Kasumi-1 (cell line): ENCODE measurements around the gene TMEM266.

Experiments
- DNase-seq, 2 experiments: peaks; one replicate each; lab custom pipeline; 2025; lab: John Stamatoyannopoulos, UW

The TMEM266 gene

DNA sequence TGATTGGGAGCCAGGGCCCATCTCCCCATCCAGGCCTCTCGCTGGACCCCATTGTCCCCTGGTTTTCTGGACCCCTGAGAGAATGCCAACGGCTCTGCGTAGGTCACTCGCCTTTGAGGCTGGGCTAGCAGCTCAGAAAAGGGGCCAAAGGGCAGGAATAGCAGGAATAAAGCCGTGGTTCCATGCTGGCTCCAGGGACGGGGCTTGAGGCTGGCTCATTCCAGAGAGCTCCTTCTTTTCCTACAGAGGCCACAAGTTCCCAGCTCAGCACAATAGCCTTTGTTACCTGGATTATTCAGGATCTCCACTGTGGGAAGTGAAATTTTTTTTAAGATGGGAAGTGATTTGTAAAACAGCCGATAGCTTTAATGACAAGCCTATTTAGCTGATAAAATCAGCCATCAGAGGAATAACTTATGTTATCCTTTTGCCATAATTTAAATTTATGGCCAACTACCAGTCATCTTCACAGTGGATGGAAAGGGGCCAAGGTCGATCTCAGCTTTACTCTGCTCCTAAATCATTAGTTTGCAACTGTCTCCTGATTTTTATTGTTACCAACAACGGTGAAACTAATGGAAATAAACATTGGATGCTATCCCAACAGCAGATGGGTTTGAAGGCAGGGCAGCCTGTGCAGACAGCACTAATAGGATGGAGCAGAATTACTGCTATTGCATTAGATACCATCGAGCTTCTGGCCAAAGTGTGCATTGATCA lies 124.3 kb downstream of the TMEM266 start:
- DNase-seq, result no peak

DNA sequence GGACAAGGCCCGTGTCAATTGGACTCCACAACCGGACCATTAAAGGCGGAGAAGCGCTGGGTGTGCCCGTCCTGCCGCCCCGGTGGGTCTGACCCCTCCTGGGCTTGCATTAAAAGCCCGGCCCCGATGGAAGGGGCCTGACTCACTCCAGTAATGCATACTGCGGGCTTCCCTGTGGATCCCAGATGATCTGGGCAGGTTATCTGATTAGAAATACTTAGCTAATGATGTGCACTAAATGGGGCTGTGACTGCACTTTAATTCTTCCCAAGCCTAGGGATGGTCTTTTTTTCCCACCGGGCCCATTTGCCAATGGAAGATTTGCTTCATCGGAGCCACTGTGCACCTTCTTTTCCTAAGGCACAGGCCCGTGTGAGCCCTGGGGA lies 124.9 kb downstream of the TMEM266 start:
- DNase-seq, result no peak

DNA sequence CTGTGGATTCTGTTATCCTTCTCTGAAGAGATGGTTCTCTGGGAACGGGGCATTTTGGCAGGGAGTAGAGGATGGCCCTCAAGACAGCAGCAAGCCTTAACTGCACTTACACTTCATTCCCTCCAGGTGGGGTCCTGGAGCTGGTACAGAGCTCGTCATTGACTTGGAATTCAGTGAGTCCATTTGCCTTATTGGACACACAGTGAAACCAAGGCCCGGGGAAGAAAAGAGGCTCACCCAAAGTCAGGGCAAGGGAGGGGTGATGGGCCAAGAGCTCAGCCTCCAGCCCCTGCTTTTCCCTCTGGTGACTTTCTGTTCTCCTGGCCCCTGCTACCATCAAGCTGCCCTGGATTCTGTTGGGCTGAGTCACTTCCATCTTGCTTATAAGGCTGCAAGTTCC lies 125.9 kb downstream of the TMEM266 start:
- DNase-seq, result peak; percentile 62 to 67

DNA sequence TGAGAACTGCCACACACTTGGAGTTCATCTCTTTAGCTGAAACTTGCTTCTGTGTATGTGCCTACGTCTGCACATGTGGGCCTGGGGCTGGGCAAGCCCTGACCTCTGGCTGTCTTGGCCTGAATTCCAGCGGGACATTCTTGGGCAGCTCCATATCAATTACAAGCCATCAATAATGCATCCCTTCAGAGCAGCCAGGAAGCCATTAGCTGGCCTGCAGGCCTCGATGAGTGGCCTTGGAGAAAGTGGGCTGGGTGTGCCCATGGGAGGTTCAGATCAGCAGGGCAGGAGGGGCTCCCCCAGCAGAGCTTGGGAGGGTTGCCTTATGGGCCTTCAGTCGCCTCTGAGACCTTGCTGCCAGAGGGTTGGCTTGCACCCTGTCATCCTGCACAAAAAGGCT lies 127.4 kb downstream of the TMEM266 start:
- DNase-seq, result no peak

DNA sequence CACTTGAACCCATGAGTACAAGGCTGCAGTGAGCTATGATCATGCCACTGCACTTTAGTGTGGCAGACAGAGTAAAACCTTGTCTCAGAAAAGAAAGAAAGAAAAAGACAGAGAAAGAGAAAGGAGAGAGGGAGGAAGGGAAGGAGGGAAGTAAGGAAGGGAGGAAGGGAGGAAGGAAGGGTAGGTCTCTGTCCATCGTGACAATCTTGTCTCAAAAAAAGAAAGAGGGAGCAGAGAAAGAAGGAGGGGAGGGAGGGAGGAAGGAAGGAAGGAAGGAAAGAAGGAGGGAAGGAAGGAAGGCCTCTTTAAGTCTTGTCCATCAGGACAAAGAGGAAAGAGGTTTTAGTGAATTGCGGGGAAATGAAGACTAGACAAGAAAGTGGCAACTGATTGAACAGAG lies 129.3 kb downstream of the TMEM266 start:
- no peak for DNase-seq

DNA sequence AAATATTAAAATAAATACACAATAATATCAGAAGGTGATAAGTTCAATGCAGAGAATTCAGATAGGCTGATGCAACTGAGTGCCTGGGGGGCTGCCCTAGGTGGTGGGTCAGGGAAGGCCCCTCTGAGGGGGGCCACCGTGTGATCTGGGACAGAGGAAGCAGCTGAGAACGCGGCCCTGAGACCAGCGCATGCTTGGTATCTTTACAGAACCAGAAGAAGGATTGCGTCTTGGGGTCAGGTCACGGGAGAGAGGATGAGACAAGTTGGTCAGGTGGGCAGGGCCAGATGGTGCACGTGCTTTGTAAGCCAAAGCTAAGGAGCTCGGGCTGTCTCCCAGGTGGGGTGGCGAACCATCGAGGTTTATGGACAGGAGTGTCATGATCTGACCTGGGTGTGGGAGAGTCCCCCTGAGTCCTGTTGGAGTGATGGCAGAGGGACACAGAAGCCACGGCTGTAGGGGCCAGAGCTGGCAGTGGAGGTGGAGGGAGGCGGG lies 130.3 kb downstream of the TMEM266 start:
- no peak for DNase-seq

DNA sequence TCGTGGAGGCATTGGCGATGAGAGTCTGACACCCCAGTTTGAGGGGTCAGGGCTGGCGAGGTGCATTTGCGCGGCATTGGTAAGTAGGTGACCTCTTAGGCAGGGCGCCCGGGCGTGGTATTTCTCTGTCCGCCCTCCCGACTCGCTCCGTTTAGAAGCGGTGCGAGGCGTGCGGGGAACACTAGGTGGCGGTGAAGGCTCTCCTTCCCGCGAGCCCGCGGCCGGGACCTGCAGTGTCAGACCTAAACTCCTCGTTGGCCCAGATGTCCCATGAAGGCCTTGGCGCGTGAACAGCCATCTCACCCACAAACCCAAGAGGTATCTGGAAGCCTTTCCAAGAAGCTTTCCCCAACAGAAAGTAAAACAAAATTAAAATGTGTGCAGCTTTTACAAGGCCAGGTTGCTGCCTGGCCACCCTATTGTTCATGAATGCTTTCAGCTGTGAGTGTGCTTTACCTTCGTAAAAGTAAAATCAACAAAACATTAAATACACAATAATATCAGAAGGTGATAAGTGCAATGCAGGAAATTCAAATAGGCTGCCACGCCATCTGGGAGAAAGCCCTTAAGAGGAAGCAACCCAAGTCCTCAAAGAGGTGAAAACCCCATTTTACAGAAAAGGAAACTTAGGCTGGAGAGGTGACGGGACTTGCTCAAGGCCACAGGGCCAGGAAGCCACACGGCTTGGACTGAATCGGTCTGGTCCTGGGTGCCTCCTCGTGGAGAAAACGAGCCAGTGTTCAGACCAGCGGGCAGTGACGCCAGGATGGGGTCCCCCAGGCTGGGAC lies 131.2 kb downstream of the TMEM266 start:
- DNase-seq, result peak; percentile 73 to 79

DNA sequence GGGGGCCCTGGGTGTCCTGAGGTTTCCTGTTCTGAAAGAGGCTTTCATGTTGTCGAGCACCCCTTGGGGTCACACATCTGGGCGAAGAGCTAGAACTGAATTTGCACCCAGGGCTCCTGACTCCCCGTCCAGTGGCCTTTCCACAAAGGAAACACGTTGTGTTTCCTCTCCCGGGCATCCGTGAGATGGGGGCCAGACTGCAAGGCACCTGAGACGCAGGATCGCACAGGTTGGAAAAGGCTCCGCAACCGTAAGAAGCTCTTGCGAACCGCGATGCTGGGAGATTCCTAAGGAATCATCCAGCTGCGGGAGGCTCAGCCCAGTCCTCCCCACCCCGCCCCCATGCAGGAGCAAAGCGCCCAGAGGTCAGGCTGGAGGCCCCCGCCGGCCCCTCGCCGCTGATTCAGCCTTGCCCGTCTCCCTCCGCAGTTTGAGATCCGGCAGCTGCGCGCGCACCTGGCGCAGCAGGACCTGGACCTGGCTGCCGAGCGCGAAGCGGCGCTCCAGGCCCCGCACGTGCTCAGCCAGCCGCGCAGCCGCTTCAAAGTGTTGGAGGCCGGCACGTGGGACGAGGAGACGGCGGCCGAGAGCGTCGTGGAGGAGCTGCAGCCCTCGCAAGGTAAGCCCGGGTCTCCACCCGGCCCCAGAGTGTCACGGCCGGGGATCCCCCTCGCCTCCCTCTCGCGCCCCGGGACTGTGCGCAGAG lies 131.9 kb downstream of the TMEM266 start:
- no peak for DNase-seq

DNA sequence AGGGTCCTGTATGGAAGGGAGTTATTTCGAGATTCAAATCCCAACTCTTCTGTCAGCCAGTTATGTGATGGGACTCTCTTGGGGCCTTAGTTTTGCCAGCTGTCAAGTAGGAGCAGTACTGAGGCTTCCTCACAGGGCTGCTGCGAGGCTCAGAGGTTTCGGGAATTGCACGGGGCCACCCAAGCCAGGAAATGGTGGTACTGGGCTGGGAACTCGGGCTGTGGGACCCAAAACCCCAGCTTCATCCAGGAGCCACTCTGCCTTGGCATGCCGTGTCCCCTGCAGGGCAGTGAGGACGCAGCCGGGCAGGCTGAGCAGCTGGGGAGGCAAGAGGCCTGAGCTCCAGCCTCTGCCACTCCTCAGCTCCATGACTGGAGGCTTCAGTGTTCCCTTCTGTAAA lies 132.9 kb downstream of the TMEM266 start:
- no peak for DNase-seq

DNA sequence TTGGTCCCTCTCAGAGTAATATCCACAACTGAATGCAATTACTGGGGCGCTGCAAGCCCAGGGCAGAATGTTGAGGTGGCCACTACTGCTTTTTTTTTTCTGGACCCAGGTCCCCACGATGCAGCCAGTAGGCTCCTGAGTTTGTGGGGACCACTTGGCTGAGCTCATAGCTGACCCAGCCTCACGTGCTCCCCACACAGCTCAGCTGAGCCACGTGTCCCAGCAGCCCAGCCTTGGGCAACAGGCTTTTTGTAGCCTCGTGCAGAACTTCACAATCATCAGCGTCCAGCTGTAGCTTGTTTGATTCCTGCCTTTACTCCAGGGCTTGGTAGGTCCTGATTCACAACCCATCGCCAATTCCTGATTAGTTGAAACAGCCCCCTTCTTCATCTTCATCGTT lies 134.1 kb downstream of the TMEM266 start:
- DNase-seq, result no peak

DNA sequence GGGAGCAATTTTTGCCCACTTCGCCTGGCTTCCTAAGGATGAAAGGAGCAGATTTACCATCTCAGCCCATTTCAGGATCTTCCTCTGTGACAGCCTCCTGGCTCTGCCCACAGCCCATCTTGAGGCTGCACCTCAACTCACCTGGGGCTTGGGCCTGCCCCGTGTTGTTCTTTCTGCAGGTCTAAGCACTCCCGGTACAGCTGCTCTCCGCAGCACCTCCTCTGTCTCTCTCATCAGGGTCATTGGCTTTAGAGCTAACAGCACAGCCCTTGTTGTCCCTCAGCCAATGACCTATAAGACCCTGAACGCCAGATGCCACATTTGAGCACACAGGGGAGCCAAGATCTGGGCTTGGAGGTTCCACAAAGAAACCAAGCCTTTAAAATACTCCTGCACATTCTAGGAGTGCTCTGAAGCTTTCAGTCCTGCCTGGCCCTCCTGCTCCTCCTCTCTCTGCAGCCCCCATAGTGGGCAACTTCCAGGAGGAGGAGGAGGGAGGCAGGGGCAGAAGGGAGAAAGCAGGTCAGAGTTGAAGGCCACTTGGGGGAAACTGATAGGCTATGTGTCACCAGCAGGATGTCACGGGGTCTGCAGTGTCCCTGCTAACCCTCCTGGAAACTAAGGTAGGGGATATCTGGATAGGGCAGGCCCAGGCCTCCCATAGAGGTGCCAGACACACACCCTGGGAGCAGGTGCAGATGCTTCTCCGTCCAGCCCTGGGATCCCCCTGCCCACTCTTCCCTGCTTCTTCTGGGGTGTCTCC lies 135.9 kb downstream of the TMEM266 start:
- no peak for DNase-seq

DNA sequence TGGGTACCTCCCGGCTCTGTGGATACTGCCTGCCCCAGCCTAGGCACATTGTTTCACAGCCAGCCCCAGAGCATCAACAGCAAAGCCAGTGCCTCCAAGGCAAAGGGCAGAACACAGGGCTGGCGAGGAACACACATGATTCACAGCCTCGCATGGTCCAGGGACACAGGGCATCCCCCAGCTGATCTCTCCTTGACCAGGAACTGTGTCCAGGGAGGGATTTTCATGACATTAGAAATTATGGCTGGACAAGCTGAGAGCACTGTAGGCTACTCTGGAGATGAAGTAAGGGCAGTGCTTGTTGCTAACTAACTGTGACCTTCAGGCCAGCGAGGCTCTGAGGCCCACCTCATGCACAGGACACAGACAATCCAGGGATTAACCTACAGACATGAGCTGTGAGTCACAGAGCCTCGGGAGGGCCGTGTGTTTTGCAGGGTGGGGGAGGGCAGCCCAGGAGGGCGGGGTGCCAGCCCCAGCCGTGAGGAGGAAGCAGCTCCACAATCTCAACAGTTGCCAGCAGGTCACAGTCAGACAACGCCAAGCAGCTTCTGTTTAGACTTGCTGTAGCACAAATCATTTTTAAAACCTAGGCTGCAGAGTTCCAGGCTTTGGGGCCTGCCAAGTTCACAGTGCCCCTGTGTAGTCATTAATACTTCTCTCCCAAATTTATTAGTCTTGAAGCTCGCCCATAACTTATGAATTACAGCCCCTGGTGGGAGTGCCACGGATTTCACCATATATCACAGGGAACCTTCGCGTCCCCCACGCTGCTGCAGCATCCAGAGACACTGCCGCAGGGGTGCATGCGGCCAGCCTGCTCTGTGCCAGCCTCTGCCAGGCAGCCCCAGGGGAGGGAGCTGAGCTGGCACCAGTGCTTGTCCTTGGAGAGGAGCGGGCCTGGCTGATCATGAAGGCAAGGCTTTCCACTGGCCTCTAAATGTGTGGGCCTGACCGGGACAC lies 136.8 kb downstream of the TMEM266 start:
- peak; percentile 69 to 77 for DNase-seq

DNA sequence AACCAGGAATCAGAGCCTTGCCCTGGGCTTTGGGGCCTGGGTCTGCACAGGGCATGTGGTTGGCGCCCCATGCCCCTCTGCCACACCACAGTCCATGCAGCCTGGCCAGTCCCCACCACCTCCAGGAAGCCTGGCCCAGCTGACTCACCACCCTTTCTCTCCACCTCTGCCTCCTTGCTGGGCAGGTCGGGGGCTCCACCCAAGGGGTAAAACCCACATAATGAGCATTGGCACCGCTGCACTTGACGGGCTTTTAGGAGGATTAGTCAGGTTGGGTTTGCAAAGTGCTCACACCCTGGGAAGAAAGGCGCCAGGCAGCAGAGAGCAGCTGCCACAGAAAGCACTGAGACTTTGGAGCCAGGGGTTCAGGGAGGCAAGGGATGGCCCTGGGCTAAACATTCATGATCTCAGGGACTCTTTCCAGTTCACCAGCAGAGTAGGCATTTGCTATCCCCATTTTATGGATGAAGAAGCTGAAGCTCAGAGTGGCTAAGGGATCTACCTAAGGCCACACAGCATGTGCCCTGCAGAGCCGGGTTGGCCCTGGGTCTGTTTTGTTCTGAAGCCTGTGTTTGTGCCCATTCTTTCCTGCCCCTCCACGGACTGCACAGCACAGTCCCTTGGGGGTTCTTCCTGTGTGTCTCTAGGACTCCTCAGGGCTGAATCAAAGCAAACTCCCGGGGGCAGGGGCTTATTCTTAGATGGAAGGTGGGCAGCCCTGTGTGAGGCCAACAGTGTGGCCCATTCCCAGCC lies 138.1 kb downstream of the TMEM266 start:
- DNase-seq, result no peak

DNA sequence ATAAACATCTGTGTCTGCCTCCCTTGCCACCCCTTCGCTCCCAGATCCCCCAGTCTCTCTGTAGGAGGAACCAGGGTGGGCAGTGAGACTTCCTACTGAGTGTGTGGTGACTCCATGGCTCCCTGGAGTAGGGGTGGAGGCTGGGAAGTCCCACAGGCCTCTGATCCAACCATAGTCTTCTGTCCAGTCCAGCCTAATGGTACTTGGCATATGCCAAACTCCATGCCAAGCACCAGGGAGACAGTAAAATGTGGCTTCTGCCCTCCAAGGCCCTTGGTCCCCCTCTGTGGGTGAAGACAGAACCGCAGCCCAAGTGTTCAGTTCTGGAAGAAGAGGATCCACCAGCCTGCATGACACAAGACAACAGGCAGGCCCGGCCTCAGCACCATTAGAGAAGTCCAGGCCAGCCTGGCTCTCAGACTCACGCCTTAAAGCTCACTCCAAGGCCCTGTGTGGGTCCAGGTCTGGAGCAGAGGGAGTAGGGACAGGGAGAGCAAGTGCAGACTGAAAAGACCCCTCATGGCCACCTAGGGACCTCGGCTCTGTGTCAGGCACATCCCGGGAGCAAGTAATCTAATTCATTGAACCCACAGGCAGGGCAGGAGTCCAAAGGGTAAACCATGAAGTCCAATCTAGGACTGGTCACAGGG lies 138.8 kb downstream of the TMEM266 start:
- DNase-seq, result no peak

DNA sequence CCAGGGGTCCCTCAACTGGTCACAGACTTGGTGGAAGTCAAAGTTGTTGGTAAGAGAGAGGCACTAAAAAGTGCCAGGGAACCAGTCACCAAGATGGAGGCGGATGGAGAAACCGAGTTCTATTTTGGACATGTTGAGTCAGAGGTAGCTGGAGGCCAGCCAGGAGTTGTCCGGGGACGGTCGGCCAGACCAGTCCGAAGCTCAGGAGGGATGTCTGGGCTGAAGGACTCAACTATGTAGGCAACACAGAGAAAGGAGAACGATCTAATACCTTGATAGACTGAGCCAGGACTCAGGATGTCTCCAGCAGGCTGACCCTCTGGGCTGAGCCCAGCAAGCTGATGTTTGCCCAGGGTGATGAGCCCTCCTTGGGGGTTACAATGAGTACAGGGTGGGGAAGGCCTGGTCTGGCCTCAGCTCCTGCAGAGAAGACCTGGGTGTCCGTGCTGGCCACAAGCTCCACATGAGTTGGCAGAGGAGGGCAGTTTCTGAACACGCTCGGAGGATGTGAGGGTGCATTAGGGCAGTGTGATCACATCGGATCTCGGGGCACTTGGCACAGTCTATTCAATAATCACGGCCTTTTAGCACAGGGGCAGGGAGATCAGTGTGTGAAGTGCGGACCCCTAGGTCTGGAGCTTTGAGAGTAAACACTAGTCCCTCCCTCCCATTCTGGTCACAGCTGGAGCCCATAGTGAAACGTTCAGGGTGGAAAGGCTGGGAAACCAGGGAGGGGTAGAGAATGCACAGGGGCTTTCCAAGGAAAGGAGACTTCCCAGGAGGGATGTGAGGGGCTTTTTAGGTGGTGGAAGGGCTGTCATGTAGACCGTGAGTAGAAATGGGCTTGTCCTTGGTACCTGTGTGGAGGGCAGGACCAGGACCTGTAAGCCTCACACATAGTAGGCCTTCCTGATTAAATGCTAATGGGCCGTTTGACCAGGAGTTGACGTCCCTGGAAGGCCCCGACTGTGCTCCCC lies 139.6 kb downstream of the TMEM266 start:
- DNase-seq, result no peak

DNA sequence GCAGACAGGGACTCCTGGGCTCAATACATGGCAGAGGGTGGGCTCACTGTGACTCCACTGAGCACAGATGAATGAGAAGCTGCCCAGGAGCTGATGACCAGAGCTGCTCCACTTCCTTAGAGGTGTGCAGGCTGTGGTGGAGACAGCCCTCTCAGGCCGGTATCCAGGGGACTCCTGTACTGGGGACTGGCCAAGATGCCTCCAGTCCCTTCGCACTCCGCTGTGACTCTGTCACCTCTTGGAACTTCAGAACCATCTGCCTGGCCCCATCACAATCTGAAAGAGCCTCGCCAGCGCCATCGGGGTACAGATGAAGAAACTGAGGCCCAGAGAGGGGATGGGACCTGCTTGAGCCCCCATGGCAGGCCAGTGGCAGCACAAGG lies 140.3 kb downstream of the TMEM266 start:
- no peak for DNase-seq

DNA sequence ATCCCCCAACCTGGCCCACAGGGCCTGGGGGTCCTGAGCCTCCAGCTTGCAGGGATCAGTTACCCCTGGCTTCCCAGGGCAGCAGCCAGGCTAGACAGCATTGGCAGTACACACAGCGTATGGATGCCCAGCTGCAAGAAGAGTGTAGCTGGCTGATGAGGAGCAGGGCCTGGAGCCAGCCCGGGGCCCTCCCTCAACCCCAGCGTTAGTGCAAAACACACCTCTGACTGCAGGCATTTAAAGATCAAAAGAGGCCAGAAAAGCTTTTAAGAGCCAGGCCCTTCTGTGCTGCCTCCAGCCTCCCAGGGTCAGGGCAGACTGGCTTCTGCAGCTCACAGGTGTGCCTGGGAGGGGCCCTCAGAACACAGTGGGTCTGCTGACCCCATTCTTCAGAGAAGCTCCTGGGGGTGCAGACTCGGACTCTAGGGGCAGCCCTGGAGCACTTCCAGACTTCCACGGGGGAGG lies 140.9 kb downstream of the TMEM266 start:
- DNase-seq, result no peak

DNA sequence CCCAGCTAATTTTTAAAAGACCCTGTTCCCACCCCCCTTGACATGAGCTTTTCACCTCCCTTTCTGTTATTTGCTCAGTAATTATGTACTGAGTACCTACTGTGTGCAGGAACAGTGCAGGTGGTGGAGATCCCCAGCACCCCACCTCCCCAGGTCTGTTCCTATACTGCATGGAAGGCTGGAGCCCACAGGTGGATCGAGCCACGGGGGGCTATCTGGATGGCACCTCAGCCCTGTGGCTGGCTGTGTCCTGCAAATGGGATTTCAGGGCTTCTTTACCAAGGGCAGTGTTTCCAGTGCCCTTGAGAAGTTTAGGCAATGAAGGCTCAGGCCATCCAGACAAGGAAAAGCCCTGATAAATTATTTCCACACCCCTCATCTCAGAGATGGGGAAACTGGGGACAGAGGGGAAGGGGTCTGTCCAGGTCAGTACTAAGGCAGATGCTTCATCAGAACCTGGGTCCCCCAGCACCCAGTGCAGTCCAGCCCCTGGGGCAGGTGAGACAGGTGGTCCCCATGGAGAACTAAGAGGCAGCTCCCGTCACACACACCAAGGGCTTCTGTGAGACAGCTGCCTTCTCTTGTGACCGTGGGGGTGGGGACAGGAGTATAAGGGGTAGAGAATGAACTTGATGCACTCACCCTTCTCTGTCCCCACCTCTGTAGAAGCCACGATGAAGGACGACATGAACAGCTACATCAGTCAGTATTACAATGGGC lies 141.9 kb downstream of the TMEM266 start:
- no peak for DNase-seq
